GM23248 (cell line): ENCODE results near the gene TMEM204.

Experiments used
- EZH2 ChIP-seq: fragments of 200-600 bp; sonication (generic); IDR thresholded peaks from 2 replicates; pipeline ENCODE4 v1.6.1; 2018; ENCODE audit warnings: antibody characterized with exemption, mild to moderate bottlenecking; ENCODE audit not compliant: insufficient read depth, poor library complexity, severe bottlenecking
- EZH2phosphoT487 ChIP-seq: fragments of 200-600 bp; sonication (generic); IDR thresholded peaks from 2 replicates; pipeline ENCODE4 v1.6.1; 2018; ENCODE audit warnings: antibody characterized with exemption, moderate library complexity, mild to moderate bottlenecking, low read depth; ENCODE audit not compliant: insufficient read depth

- TF ChIP-seq EZH2 (no peak), EZH2phosphoT487 (no peak)
These were observed 9.8 kb upstream of the TMEM204 start for GRCh38 chr16:1523581-1524245.
